ENCODE data around the gene ATP6V1G1. TPM values are rescaled to one million over a fixed set of nuclear protein-coding genes. Genes with fewer than 3 reads are reported as not detected.
A peak's percentile ranks its signal among the peaks of the same experiment; 100 is the strongest.
"Not testable (repeated sequence)": the region's sequence is repeated elsewhere in the genome, so short reads cannot be mapped to it uniquely, and the experiment has no call there.

ATP6V1G1 gene
- total RNA-seq, 2 experiments from 2014 or later = 34.1 to 34.7 TPM

GRCh38 chr9:114594136-114594535 is 6.6 kb downstream of the ATP6V1G1 start:
- intact Hi-C loops (cut with micrococcal nuclease) = loop anchor here (10.0 kb wide), 1 partner anchor 61 kb away; the partner anchor contains the start of gene TEX53
- no peak for ATAC-seq
- Mint-ChIP-seq H3K27me3 (no peaks in the 10 kb centered on the region), H3K4me3 (no peak overlapping the region), H3K27ac (peak overlapping the region; percentile 97), H3K36me3 (ENCODE audit: low read depth) (peaks cover 69% of the 10 kb centered on the region), H3K9me3 (no peaks in the 10 kb centered on the region), H3K4me1 (ENCODE audit: low read depth) (peaks cover 61% of the 10 kb centered on the region)
- ChIA-PET CTCF (no interaction called here), POLR2A (interaction anchor here (2.6 kb wide), 1 partner anchor 18 kb away, joined by 23 read pairs; the partner anchor contains the start of gene TMEM268)
- no peak for TF ChIP-seq CTCF (IDR thresholded peaks at IDR 0.05)
- DNase-seq = no peak

- H3K4me1 Mint-ChIP-seq (ENCODE audit: low read depth) = peaks cover 18% of the 10 kb centered on the region
- ChIA-PET CTCF (interaction anchor here (2.8 kb wide), 1 partner anchor 53 kb away, joined by 11 read pairs; no protein-coding TSS in a partner anchor), POLR2A (interaction anchor here (1.7 to 2.5 kb wide), 3 partner anchors 9 to 12 kb away, joined by 7 to 22 read pairs (median 15); partner anchors contain the start of genes ATP6V1G1 and TMEM268)
- ATAC-seq; DNase-seq; H3K27ac Mint-ChIP-seq; H3K9me3 Mint-ChIP-seq; H3K27me3 Mint-ChIP-seq; H3K4me3 Mint-ChIP-seq; intact Hi-C loops (cut with micrococcal nuclease): not testable (repeated sequence)
- peaks cover 60% of the 10 kb centered on the region for H3K36me3 Mint-ChIP-seq (ENCODE audit: low read depth)
Measured at GRCh38 chr9:114600502-114601248, 13.1 kb downstream of the ATP6V1G1 start.

- intact Hi-C loops (cut with micrococcal nuclease); H3K4me1 Mint-ChIP-seq (ENCODE audit: low read depth); H3K4me3 Mint-ChIP-seq; H3K9me3 Mint-ChIP-seq; ATAC-seq; H3K27me3 Mint-ChIP-seq; DNase-seq; CTCF ChIA-PET; H3K27ac Mint-ChIP-seq: not testable (repeated sequence)
- POLR2A ChIA-PET = interaction anchor here (2.5 kb wide), 1 partner anchor 10 kb away, joined by 22 read pairs; the partner anchor contains the start of gene TMEM268
- peaks cover 53% of the 10 kb centered on the region for H3K36me3 Mint-ChIP-seq (ENCODE audit: low read depth)
Measured at GRCh38 chr9:114601787-114602186, 14.2 kb downstream of the ATP6V1G1 start.

- peaks cover 6% of the 10 kb centered on the region for H3K9me3 Mint-ChIP-seq
- no peak overlapping the region for H3K4me3 Mint-ChIP-seq
- no peak overlapping the region for H3K27ac Mint-ChIP-seq
- H3K4me1 Mint-ChIP-seq (ENCODE audit: low read depth) = peaks cover 4% of the 10 kb centered on the region
- ChIA-PET CTCF (interaction anchor here (2.6 kb wide), 1 partner anchor 10 kb away, joined by 7 read pairs; no protein-coding TSS in a partner anchor), POLR2A (interaction anchor here (0.6 to 1.7 kb wide), 2 partner anchors 10 to 122 kb away, joined by 3 to 4 read pairs; no protein-coding TSS in a partner anchor)
- no peaks in the 10 kb centered on the region for H3K27me3 Mint-ChIP-seq
- intact Hi-C loops (cut with micrococcal nuclease) = no loop called here
- DNase-seq (no peak), ATAC-seq (no peak)
- TF ChIP-seq CTCF (IDR thresholded peaks at IDR 0.05) = no peak
- H3K36me3 Mint-ChIP-seq (ENCODE audit: low read depth) = peaks cover 51% of the 10 kb centered on the region
Measured at GRCh38 chr9:114602620-114603019, 15.1 kb downstream of the ATP6V1G1 start.

DNA sequence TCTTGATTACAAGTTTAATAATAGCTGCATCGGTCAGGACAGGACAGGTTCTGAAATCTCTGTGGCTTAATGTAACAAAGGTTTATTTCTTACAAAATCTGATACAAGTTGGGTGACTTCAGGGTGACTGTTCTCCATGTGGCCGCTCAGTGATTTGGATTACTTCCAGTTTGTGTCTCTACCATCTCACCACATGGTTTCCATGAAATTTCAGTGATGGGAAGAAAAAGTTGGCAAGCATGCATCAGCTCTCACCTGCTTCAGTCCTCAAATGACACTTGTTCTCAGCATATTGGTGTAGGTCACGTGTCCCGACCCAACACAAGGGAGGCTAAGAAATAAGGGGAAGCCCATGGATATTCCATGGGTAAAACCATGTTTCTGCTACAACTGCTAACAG is 15.7 kb downstream of the ATP6V1G1 start:
- Mint-ChIP-seq H3K4me3 (no peak overlapping the region), H3K9me3 (peaks cover 6% of the 10 kb centered on the region), H3K27me3 (no peaks in the 10 kb centered on the region), H3K4me1 (ENCODE audit: low read depth) (peaks cover 3% of the 10 kb centered on the region), H3K27ac (no peak overlapping the region), H3K36me3 (ENCODE audit: low read depth) (peaks cover 45% of the 10 kb centered on the region)
- POLR2A ChIA-PET = interaction anchor here (1.1 to 1.7 kb wide), 2 partner anchors 9 to 11 kb away, joined by 4 read pairs; no protein-coding TSS in a partner anchor
- DNase-seq (no peak), ATAC-seq (no peak)
- CTCF ChIA-PET = interaction anchor here (2.6 kb wide), 1 partner anchor 11 kb away, joined by 7 read pairs; no protein-coding TSS in a partner anchor
- no peak for TF ChIP-seq CTCF (IDR thresholded peaks at IDR 0.05)
- intact Hi-C loops (cut with micrococcal nuclease) = no loop called here

Data from activated CD8-positive, alpha-beta T cell treated with anti-CD3 and anti-CD28 coated beads for 36 hours (primary cell).